Activated CD8-positive, alpha-beta T cell treated with anti-CD3 and anti-CD28 coated beads for 36 hours (primary cell): Measurements from ENCODE around the gene DHRS3. TPM values are rescaled to one million over a fixed set of nuclear protein-coding genes. Genes with fewer than 3 reads are reported as not detected.

Experiments
- ATAC-seq: fragments of 200-7000 bp; cut with Tn5 transposase; one replicate; pipeline ENCODE4 v1.10.0; 2021; ENCODE audit warnings: mild to moderate bottlenecking, moderate library complexity
- CTCF ChIA-PET: fragments of 350-600 bp; sonication (Branson Sonifier 250); formaldehyde crosslinking; loops from one replicate; lab custom pipeline; 2021; ENCODE audit warnings: antibody characterized with exemption; lab: Charles Lee
- POLR2A ChIA-PET: fragments of 350-600 bp; sonication (Branson Sonifier 250); formaldehyde crosslinking; loops from one replicate; lab custom pipeline; 2021; ENCODE audit warnings: antibody characterized with exemption; lab: Charles Lee
- DNase-seq: peaks from one replicate; pipeline ENCODE4 v3.0.0-alpha.2; 2020
- H3K27ac Mint-ChIP-seq: one replicate; pipeline ENCODE4 v1.8.0; 2021; ENCODE audit warnings: mild to moderate bottlenecking, mixed read lengths
- H3K27me3 Mint-ChIP-seq: one replicate; pipeline ENCODE4 v1.8.0; 2021; ENCODE audit warnings: mixed read lengths
- H3K36me3 Mint-ChIP-seq: one replicate; pipeline ENCODE4 v1.8.0; 2021; ENCODE audit warnings: low read depth, mixed read lengths
- H3K4me1 Mint-ChIP-seq: one replicate; pipeline ENCODE4 v1.8.0; 2021; ENCODE audit warnings: low read depth, mixed read lengths
- H3K4me3 Mint-ChIP-seq: one replicate; pipeline ENCODE4 v1.8.0; 2021; ENCODE audit warnings: mild to moderate bottlenecking, moderate library complexity, mixed read lengths
- H3K9me3 Mint-ChIP-seq: one replicate; pipeline ENCODE4 v1.8.0; 2021; ENCODE audit warnings: mixed read lengths
- CTCF ChIP-seq: fragments of 200-600 bp; IDR thresholded peaks from one replicate; pipeline ENCODE4 v1.8.0; 2022; ENCODE audit warnings: antibody characterized with exemption, mild to moderate bottlenecking
- intact Hi-C: fragments of 100-400 bp; cut with micrococcal nuclease; formaldehyde crosslinking; loops from one replicate; pipeline ENCODE4 v1.10.0; 2022
- total RNA-seq, 2 experiments: library from RNA; stranded (reverse); gene quantifications; one replicate each; pipeline ENCODE4 v1.2.3, GENCODE V29; 2021

The DHRS3 gene
- total RNA-seq, 2 experiments from 2014 or later = 129 to 135 TPM

GRCh38 chr1:12634156-12634555 is 16.1 kb upstream of the DHRS3 start:
- H3K27me3 Mint-ChIP-seq = peaks cover 9% of the 10 kb centered on the region
- no peak overlapping the region for H3K4me3 Mint-ChIP-seq

GRCh38 chr1:12631571-12631970 is 13.6 kb upstream of the DHRS3 start:
- no peak for TF ChIP-seq CTCF
- POLR2A ChIA-PET = interaction anchor here (1.1 kb wide), 1 partner anchor 14 kb away, joined by 3 read pairs; the partner anchor contains the start of gene DHRS3
- ATAC-seq (no peak), DNase-seq (no peak)
- Mint-ChIP-seq H3K4me3 (no peak overlapping the region), H3K27me3 (peaks cover 7% of the 10 kb centered on the region), H3K9me3 (no peaks in the 10 kb centered on the region), H3K36me3 (no peaks in the 10 kb centered on the region), H3K4me1 (peaks cover 5% of the 10 kb centered on the region), H3K27ac (no peak overlapping the region)
- intact Hi-C loops = no loop called here
- CTCF ChIA-PET = interaction anchor here (2.3 kb wide), 1 partner anchor 27 kb away, joined by 12 read pairs; no protein-coding TSS in a partner anchor

More at GRCh38 chr1:12634156-12634555, 16.1 kb upstream of the DHRS3 start:
- DNase-seq (no peak), ATAC-seq (no peak)
- no peak overlapping the region for H3K27ac Mint-ChIP-seq
- H3K4me1 Mint-ChIP-seq = peaks cover 3% of the 10 kb centered on the region
- intact Hi-C loops = no loop called here
- TF ChIP-seq CTCF = no peak
- H3K9me3 Mint-ChIP-seq = peaks cover under 1% of the 10 kb centered on the region
- ChIA-PET CTCF (interaction anchor here (2.2 kb wide), 1 partner anchor 14 kb away, joined by 7 read pairs; no protein-coding TSS in a partner anchor), POLR2A (no interaction called here)
- H3K36me3 Mint-ChIP-seq = no peaks in the 10 kb centered on the region

- no peak overlapping the region for H3K27ac Mint-ChIP-seq
- intact Hi-C loops = no loop called here
- ChIA-PET POLR2A (interaction anchor here (1.1 kb wide), 1 partner anchor 13 kb away, joined by 3 read pairs; the partner anchor contains the start of gene DHRS3), CTCF (interaction anchor here (2.3 kb wide), 1 partner anchor 28 kb away, joined by 12 read pairs; no protein-coding TSS in a partner anchor)
- no peak for TF ChIP-seq CTCF
- H3K4me1 Mint-ChIP-seq = peaks cover 5% of the 10 kb centered on the region
- ATAC-seq (no peak), DNase-seq (no peak)
- no peaks in the 10 kb centered on the region for H3K9me3 Mint-ChIP-seq
- no peak overlapping the region for H3K4me3 Mint-ChIP-seq
- peaks cover 7% of the 10 kb centered on the region for H3K27me3 Mint-ChIP-seq
- H3K36me3 Mint-ChIP-seq = no peaks in the 10 kb centered on the region
Observed at GRCh38 chr1:12630946-12631530, 13.0 kb upstream of the DHRS3 start.

GRCh38 chr1:12629985-12630760 is 12.2 kb upstream of the DHRS3 start:
- POLR2A ChIA-PET = interaction anchor here (1.1 to 1.3 kb wide), 2 partner anchors 10 to 414 kb away, joined by 4 to 5 read pairs; no protein-coding TSS in a partner anchor
- no peak for ATAC-seq

More at GRCh38 chr1:12629985-12630760, 12.2 kb upstream of the DHRS3 start:
- Mint-ChIP-seq H3K9me3 (no peaks in the 10 kb centered on the region), H3K27me3 (peaks cover 7% of the 10 kb centered on the region), H3K36me3 (no peaks in the 10 kb centered on the region), H3K4me3 (no peak overlapping the region), H3K4me1 (peaks cover 5% of the 10 kb centered on the region), H3K27ac (no peak overlapping the region)
- no peak for DNase-seq
- no peak for TF ChIP-seq CTCF
- intact Hi-C loops = loop anchor here (10.0 kb wide), 1 partner anchor 315 kb away; no protein-coding TSS in a partner anchor
- CTCF ChIA-PET = interaction anchor here (1.2 to 1.8 kb wide), 2 partner anchors 10 to 29 kb away, joined by 5 to 6 read pairs; no protein-coding TSS in a partner anchor
